Glomerular visceral epithelial cell (primary cell): ENCODE measurements around the gene ZNF804B.

Experiments
- DNase-seq: peaks from one replicate; pipeline ENCODE4 v3.0.0-alpha.2; 2016; ENCODE audit errors: extremely low spot score

ZNF804B gene

GRCh38 chr7:88835147-88835728, 75.7 kb downstream of the ZNF804B start:
- peak; percentile 15 for DNase-seq

- no peak for DNase-seq
These were observed 82.7 kb downstream of the ZNF804B start for GRCh38 chr7:88842201-88842600.

GRCh38 chr7:88845091-88845490, 85.6 kb downstream of the ZNF804B start:
- no peak for DNase-seq

- no peak for DNase-seq
These were observed 91.7 kb downstream of the ZNF804B start for GRCh38 chr7:88851220-88851619.

- DNase-seq = no peak
These were observed 99.8 kb downstream of the ZNF804B start for GRCh38 chr7:88859288-88859687.

- DNase-seq = no peak
These were observed 106.9 kb downstream of the ZNF804B start for GRCh38 chr7:88866265-88866863.

GRCh38 chr7:88867158-88867557, 107.7 kb downstream of the ZNF804B start:
- DNase-seq = no peak

GRCh38 chr7:88868456-88868855, 109.0 kb downstream of the ZNF804B start:
- DNase-seq = no peak

GRCh38 chr7:88881136-88881535, 121.6 kb downstream of the ZNF804B start:
- DNase-seq = no peak

- DNase-seq = no peak
These were observed 125.6 kb downstream of the ZNF804B start for GRCh38 chr7:88885131-88885530.

GRCh38 chr7:88888684-88889083, 129.2 kb downstream of the ZNF804B start:
- DNase-seq = no peak

- DNase-seq = no peak
These were observed 151.0 kb downstream of the ZNF804B start for GRCh38 chr7:88910516-88910915.

- DNase-seq = no peak
These were observed 153.4 kb downstream of the ZNF804B start for GRCh38 chr7:88912852-88913251.

GRCh38 chr7:88915615-88916014, 156.1 kb downstream of the ZNF804B start:
- no peak for DNase-seq

- DNase-seq = no peak
These were observed 160.1 kb downstream of the ZNF804B start for GRCh38 chr7:88919478-88920131.

- DNase-seq = no peak
These were observed 163.4 kb downstream of the ZNF804B start for GRCh38 chr7:88922944-88923343.

GRCh38 chr7:88928276-88928675, 168.8 kb downstream of the ZNF804B start:
- no peak for DNase-seq

- DNase-seq = no peak
These were observed 170.2 kb downstream of the ZNF804B start for GRCh38 chr7:88929719-88930118.

- DNase-seq = no peak
These were observed 173.8 kb downstream of the ZNF804B start for GRCh38 chr7:88933285-88933684.

GRCh38 chr7:88942815-88943501, 183.5 kb downstream of the ZNF804B start:
- DNase-seq = no peak

GRCh38 chr7:88951826-88952225, 192.3 kb downstream of the ZNF804B start:
- DNase-seq = no peak

- no peak for DNase-seq
These were observed 204.9 kb downstream of the ZNF804B start for GRCh38 chr7:88964418-88964817.

GRCh38 chr7:88965371-88965770, 205.9 kb downstream of the ZNF804B start:
- no peak for DNase-seq
